ENCODE measurements around the gene ARHGAP5. TPM values are rescaled to one million over a fixed set of nuclear protein-coding genes. Genes with fewer than 3 reads are reported as not detected.

ARHGAP5 gene
- total RNA-seq, 2 experiments from 2014 or later: 8.1 to 20.4 TPM

GRCh38 chr14:32102968-32103367, 25.9 kb downstream of the ARHGAP5 start:
- Histone ChIP-seq H3K36me3 (ENCODE audit: insufficient read depth, low read length) (no peaks in the 10 kb centered on the region), H3K79me2 (ENCODE audit: insufficient read depth, low read depth, low read length) (no peaks in the 10 kb centered on the region), H3K4me3 (ENCODE audit: low read depth, low read length, poor library complexity, severe bottlenecking) (no peak overlapping the region), H3K4me2 (ENCODE audit: low read length) (no peak overlapping the region), H3K9me2 (ENCODE audit: insufficient read depth, low read length) (no peaks in the 10 kb centered on the region), H3K9me3 (ENCODE audit: low read length) (no peaks in the 10 kb centered on the region), H2AFZ (ENCODE audit: low read length) (no peak overlapping the region), H3K4me1 (ENCODE audit: insufficient read depth, low read length, poor library complexity, severe bottlenecking) (peaks cover 8% of the 10 kb centered on the region), H3K27ac (ENCODE audit: low read depth, low read length, poor library complexity, severe bottlenecking) (no peak overlapping the region), H4K20me1 (ENCODE audit: insufficient read depth, low read length) (no peaks in the 10 kb centered on the region)
- BruUV-seq (replicated peaks): no TSS peak
- no peak for DNase-seq (ENCODE audit: low spot score)
- TF ChIP-seq EZH2phosphoT487 (IDR thresholded peaks at IDR 0.05; ENCODE audit: borderline replicate concordance, low read depth, low read length) (no peak), CTCF (conservative IDR thresholded peaks at IDR 0.05; ENCODE audit: low read length) (no peak)
- POLR2A ChIA-PET: no interaction called here
- CTCF ChIA-PET (ENCODE audit: unreplicated experiment): no interaction called here
- intact Hi-C loops (cut with micrococcal nuclease; ENCODE audit: unreplicated experiment): no loop called here

- H3K27ac ChIP-seq (ENCODE audit: low read depth, low read length, poor library complexity, severe bottlenecking): no peak overlapping the region
- intact Hi-C loops (cut with micrococcal nuclease; ENCODE audit: unreplicated experiment): no loop called here
- no peak overlapping the region for H3K4me2 ChIP-seq (ENCODE audit: low read length)
- TF ChIP-seq CTCF (conservative IDR thresholded peaks at IDR 0.05; ENCODE audit: low read length) (no peak), EZH2phosphoT487 (IDR thresholded peaks at IDR 0.05; ENCODE audit: borderline replicate concordance, low read depth, low read length) (no peak)
- no peaks in the 10 kb centered on the region for H3K79me2 ChIP-seq (ENCODE audit: insufficient read depth, low read depth, low read length)
- DNase-seq (ENCODE audit: low spot score): no peak
- no peaks in the 10 kb centered on the region for H3K9me3 ChIP-seq (ENCODE audit: low read length)
- H3K9me2 ChIP-seq (ENCODE audit: insufficient read depth, low read length): no peaks in the 10 kb centered on the region
- H3K4me1 ChIP-seq (ENCODE audit: insufficient read depth, low read length, poor library complexity, severe bottlenecking): peaks cover 8% of the 10 kb centered on the region
- H4K20me1 ChIP-seq (ENCODE audit: insufficient read depth, low read length): no peaks in the 10 kb centered on the region
- POLR2A ChIA-PET: no interaction called here
- H2AFZ ChIP-seq (ENCODE audit: low read length): no peak overlapping the region
- no TSS peak for BruUV-seq (replicated peaks)
- CTCF ChIA-PET (ENCODE audit: unreplicated experiment): no interaction called here
- no peak overlapping the region for H3K4me3 ChIP-seq (ENCODE audit: low read depth, low read length, poor library complexity, severe bottlenecking)
- no peaks in the 10 kb centered on the region for H3K36me3 ChIP-seq (ENCODE audit: insufficient read depth, low read length)
Measured at GRCh38 chr14:32104308-32104707, 27.2 kb downstream of the ARHGAP5 start.

- H3K27ac ChIP-seq (ENCODE audit: low read depth, low read length, poor library complexity, severe bottlenecking): no peak overlapping the region
- no peak for DNase-seq (ENCODE audit: low spot score)
- no peaks in the 10 kb centered on the region for H3K36me3 ChIP-seq (ENCODE audit: insufficient read depth, low read length)
- no peak overlapping the region for H3K4me3 ChIP-seq (ENCODE audit: low read depth, low read length, poor library complexity, severe bottlenecking)
- H3K9me3 ChIP-seq (ENCODE audit: low read length): no peaks in the 10 kb centered on the region
- no peak overlapping the region for H2AFZ ChIP-seq (ENCODE audit: low read length)
- H3K4me1 ChIP-seq (ENCODE audit: insufficient read depth, low read length, poor library complexity, severe bottlenecking): peaks cover 8% of the 10 kb centered on the region
- no peak overlapping the region for H3K4me2 ChIP-seq (ENCODE audit: low read length)
- no peaks in the 10 kb centered on the region for H3K79me2 ChIP-seq (ENCODE audit: insufficient read depth, low read depth, low read length)
- BruUV-seq (replicated peaks): no TSS peak
- intact Hi-C loops (cut with micrococcal nuclease; ENCODE audit: unreplicated experiment): no loop called here
- H4K20me1 ChIP-seq (ENCODE audit: insufficient read depth, low read length): no peaks in the 10 kb centered on the region
- H3K9me2 ChIP-seq (ENCODE audit: insufficient read depth, low read length): no peaks in the 10 kb centered on the region
- TF ChIP-seq CTCF (conservative IDR thresholded peaks at IDR 0.05; ENCODE audit: low read length) (no peak), EZH2phosphoT487 (IDR thresholded peaks at IDR 0.05; ENCODE audit: borderline replicate concordance, low read depth, low read length) (no peak)
- POLR2A ChIA-PET: interaction anchor here (0.6 kb wide), 1 partner anchor 49 kb away, joined by 3 read pairs; no protein-coding TSS in a partner anchor
- CTCF ChIA-PET (ENCODE audit: unreplicated experiment): no interaction called here
Measured at GRCh38 chr14:32104803-32105202, 27.7 kb downstream of the ARHGAP5 start.

Data from OCI-LY7 (cell line).